IMR-90 (cell line): Measurements from ENCODE around the gene SIPA1. TPM values are rescaled to one million over a fixed set of nuclear protein-coding genes. Genes with fewer than 3 reads are reported as not detected.

Source experiments
- ATAC-seq: fragments of 200-7000 bp; cut with Tn5 transposase; 2 replicates; pipeline ENCODE4 v1.9.1; 2020; ENCODE audit warnings: low read depth, mild to moderate bottlenecking, moderate library complexity
- BruUV-seq: library from RNA; stranded (reverse); fragments of 400-500 nt; replicated peaks from 2 replicates; lab custom pipeline; 2021; lab: Mats Ljungman, UMichigan
- CTCF ChIA-PET: fragments of 300-600 bp; formaldehyde crosslinking; extraction: SDS; loops from one replicate; lab custom pipeline; 2021; ENCODE audit warnings: antibody characterized with exemption; lab: Yijun Ruan, JAX
- POLR2A ChIA-PET: fragments of 300-600 bp; sonication (Branson Sonifier 250); formaldehyde crosslinking; loops from one replicate; lab custom pipeline; 2022; ENCODE audit warnings: antibody characterized with exemption; ENCODE audit not compliant: unreplicated experiment; lab: Charles Lee
- DNase-seq: peaks from one replicate; pipeline ENCODE4 v3.0.0; 2013
- H2AFZ ChIP-seq: replicated peaks from 2 replicates; pipeline ENCODE3; 2013; ENCODE audit warnings: low read length, mild to moderate bottlenecking; ENCODE audit not compliant: poor library complexity
- H2AK5ac ChIP-seq: 2 replicates; pipeline ENCODE4 v1.6.1; 2013; ENCODE audit warnings: low read depth, low read length, inconsistent platforms
- H2AK9ac ChIP-seq: replicated peaks from 2 replicates; pipeline ENCODE3; 2013; ENCODE audit warnings: mild to moderate bottlenecking, low read depth, low read length, moderate library complexity; ENCODE audit not compliant: poor library complexity
- H2BK120ac ChIP-seq: 2 replicates; pipeline ENCODE4 v1.6.1; 2013; ENCODE audit warnings: low read depth, low read length, inconsistent platforms
- H2BK15ac ChIP-seq: 3 replicates; pipeline ENCODE4 v1.6.1; 2013; ENCODE audit warnings: low read depth, low read length, inconsistent platforms
- H2BK20ac ChIP-seq: 2 replicates; pipeline ENCODE4 v1.6.1; 2013; ENCODE audit warnings: low read depth, mild to moderate bottlenecking, inconsistent platforms, low read length, moderate library complexity
- H2BK5ac ChIP-seq: 2 replicates; pipeline ENCODE4 v1.6.1; 2013; ENCODE audit warnings: mild to moderate bottlenecking, low read depth, low read length, inconsistent platforms; ENCODE audit not compliant: poor library complexity, severe bottlenecking
- H3K14ac ChIP-seq: replicated peaks from 2 replicates; pipeline ENCODE4 v1.6.1; 2013; ENCODE audit warnings: low read depth, low read length, inconsistent platforms
- H3K18ac ChIP-seq: 2 replicates; pipeline ENCODE4 v1.6.1; 2013; ENCODE audit warnings: low read depth, low read length, control low read depth
- H3K23ac ChIP-seq: 2 replicates; pipeline ENCODE4 v1.6.1; 2013; ENCODE audit warnings: low read depth, low read length, inconsistent platforms
- H3K27ac ChIP-seq: 2 replicates; pipeline ENCODE4 v1.5.1; 2013; ENCODE audit warnings: mild to moderate bottlenecking, control low read depth, low read length; ENCODE audit not compliant: insufficient read depth
- H3K27me3 ChIP-seq: 2 replicates; pipeline ENCODE4 v1.6.1; 2013; ENCODE audit warnings: low read length; ENCODE audit not compliant: control insufficient read depth, insufficient read depth
- H3K36me3 ChIP-seq: 2 replicates; pipeline ENCODE4 v1.6.1; 2013; ENCODE audit warnings: low read length, mixed read lengths; ENCODE audit not compliant: control insufficient read depth, insufficient read depth
- H3K4ac ChIP-seq: 2 replicates; pipeline ENCODE4 v1.6.1; 2013; ENCODE audit warnings: low read depth, low read length, inconsistent platforms
- H3K4me1 ChIP-seq: 2 replicates; pipeline ENCODE4 v1.6.1; 2013; ENCODE audit warnings: low read length, mixed read lengths; ENCODE audit not compliant: control insufficient read depth, insufficient read depth
- H3K4me2 ChIP-seq: 2 replicates; pipeline ENCODE4 v1.6.1; 2013; ENCODE audit warnings: low read depth, mild to moderate bottlenecking, control low read depth, low read length, moderate library complexity
- H3K4me3 ChIP-seq: 2 replicates; pipeline ENCODE4 v1.5.1; 2013; ENCODE audit warnings: low read depth, mild to moderate bottlenecking, control low read depth, low read length, moderate library complexity; ENCODE audit not compliant: insufficient read depth
- H3K56ac ChIP-seq: 2 replicates; pipeline ENCODE4 v1.6.1; 2013; ENCODE audit warnings: low read length, inconsistent platforms; ENCODE audit not compliant: insufficient read depth; ENCODE audit errors: extremely low read depth
- H3K79me1 ChIP-seq, 2 experiments: 2 replicates each; pipeline ENCODE4 v1.6.1; 2013; ENCODE audit warnings: low read length in 2 of 2, inconsistent platforms in 1 of 2, low read depth in 1 of 2
- H3K9ac ChIP-seq: 2 replicates; pipeline ENCODE4 v1.6.1; 2013; ENCODE audit warnings: low read depth, low read length, control low read depth
- H3K9me1 ChIP-seq: 2 replicates; pipeline ENCODE4 v1.6.1; 2013; ENCODE audit warnings: low read length, inconsistent platforms; ENCODE audit not compliant: insufficient read depth
- H3K9me3 ChIP-seq: 2 replicates; pipeline ENCODE4 v1.6.1; 2013; ENCODE audit warnings: low read length; ENCODE audit not compliant: control insufficient read depth, insufficient read depth
- H4K20me1 ChIP-seq: 2 replicates; pipeline ENCODE4 v1.6.1; 2013; ENCODE audit warnings: low read length, inconsistent platforms; ENCODE audit not compliant: insufficient read depth
- H4K5ac ChIP-seq: 2 replicates; pipeline ENCODE4 v1.6.1; 2013; ENCODE audit warnings: mild to moderate bottlenecking, low read depth, low read length, control low read depth
- H4K8ac ChIP-seq, 2 experiments: 2 replicates each; pipeline ENCODE4 v1.6.1; 2013; ENCODE audit warnings: low read depth in 2 of 2, low read length in 2 of 2, control low read depth in 1 of 2, inconsistent platforms in 1 of 2
- H4K91ac ChIP-seq: 2 replicates; pipeline ENCODE4 v1.6.1; 2013; ENCODE audit warnings: low read depth, low read length, inconsistent platforms; ENCODE audit not compliant: insufficient read depth
- BHLHE40 ChIP-seq: fragments of 150-350 bp; IDR thresholded peaks from 2 replicates; pipeline ENCODE4 v1.6.1; 2016; ENCODE audit warnings: mild to moderate bottlenecking, low read depth, low read length
- CHD1 ChIP-seq: IDR thresholded peaks from 2 replicates; pipeline ENCODE4 v1.6.1; 2012; ENCODE audit warnings: low read depth, low read length, improper control_type of control experiment
- FOS ChIP-seq: fragments of 150-350 bp; IDR thresholded peaks from 2 replicates; pipeline ENCODE4 v1.6.1; 2016; ENCODE audit warnings: low read depth, low read length
- MAZ ChIP-seq: IDR thresholded peaks from 2 replicates; pipeline ENCODE4 v1.6.1; 2012; ENCODE audit warnings: low read depth, mild to moderate bottlenecking, low read length, improper control_type of control experiment, moderate library complexity, borderline replicate concordance
- MXI1 ChIP-seq: IDR thresholded peaks from 2 replicates; pipeline ENCODE4 v1.6.1; 2012; ENCODE audit warnings: low read depth, mild to moderate bottlenecking, low read length, moderate library complexity, borderline replicate concordance
- POLR2A ChIP-seq: IDR thresholded peaks from 2 replicates; pipeline ENCODE4 v1.6.1; 2012; ENCODE audit warnings: mild to moderate bottlenecking, low read depth, low read length
- RAD21 ChIP-seq: IDR thresholded peaks from 2 replicates; pipeline ENCODE4 v1.6.1; 2012; ENCODE audit warnings: low read length, improper control_type of control experiment
- RCOR1 ChIP-seq: IDR thresholded peaks from 2 replicates; pipeline ENCODE4 v1.6.1; 2012; ENCODE audit warnings: mild to moderate bottlenecking, low read length, improper control_type of control experiment; ENCODE audit not compliant: insufficient replicate concordance
- RFX5 ChIP-seq: IDR thresholded peaks from 2 replicates; pipeline ENCODE4 v1.8.0; 2012; ENCODE audit warnings: low read depth, mild to moderate bottlenecking, low read length, moderate library complexity
- SMC3 ChIP-seq: fragments of 150-350 bp; IDR thresholded peaks from 2 replicates; pipeline ENCODE4 v1.6.1; 2016; ENCODE audit warnings: low read depth, mild to moderate bottlenecking, antibody characterized with exemption, low read length, moderate library complexity
- USF2 ChIP-seq: fragments of 150-350 bp; IDR thresholded peaks from 2 replicates; pipeline ENCODE4 v1.6.1; 2017; ENCODE audit warnings: mild to moderate bottlenecking, antibody characterized with exemption, low read length, low read depth
- WGBS, 2 experiments: methylation state at CpG; one replicate each; pipeline versions ENCODE4 v1.1.5 to v1.1.7; 2013; ENCODE audit warnings: missing lambda C conversion rate in 2 of 2; ENCODE audit not compliant: insufficient read length in 1 of 2; ENCODE audit errors: extremely low coverage in 2 of 2; 5-methylcytosine and 5-hydroxymethylcytosine counted together
- dilution Hi-C: fragments of 300-500 bp; cut with HindIII; formaldehyde crosslinking; loops from one replicate; pipeline ENCODE4 v1.14.3; 2018; ENCODE audit warnings: low sequenced_read_pairs; ENCODE audit not compliant: unreplicated experiment
- in situ Hi-C: fragments of 300-500 bp; cut with MboI; formaldehyde crosslinking; loops from 3 replicates; pipeline ENCODE4 v1.14.3; 2019; ENCODE audit warnings: low sequenced_read_pairs, inconsistent platforms, mixed read lengths
- intact Hi-C: fragments of 100-400 bp; cut with micrococcal nuclease; formaldehyde crosslinking; loops from 2 replicates; pipeline ENCODE4 v1.10.0; 2022
- polyA plus RNA-seq, 3 experiments: library from polyadenylated mRNA; depleted of rRNA; stranded (reverse); fragments of >200 nt; gene quantifications; 2 replicates each; pipeline ENCODE4 v1.2.3, GENCODE V29; 2012; ENCODE audit warnings: low replicate concordance in 1 of 3
- total RNA-seq: library from RNA; depleted of rRNA; stranded (reverse); fragments of >200 nt; gene quantifications from 2 replicates; pipeline ENCODE4 v1.2.3, GENCODE V29; 2012
- TF ChIP-seq, protein P1 (sequence below): fragments of 150-350 bp; IDR thresholded peaks from 2 replicates; pipeline ENCODE4 v1.6.1; 2016; ENCODE audit warnings: low read depth, mild to moderate bottlenecking, low read length, moderate library complexity, borderline replicate concordance

Gene SIPA1
- total and polyA plus RNA-seq, 2 of the 4 experiments (the other 2 are of a cell fraction) = 10.6 to 39.7 TPM

DNA sequence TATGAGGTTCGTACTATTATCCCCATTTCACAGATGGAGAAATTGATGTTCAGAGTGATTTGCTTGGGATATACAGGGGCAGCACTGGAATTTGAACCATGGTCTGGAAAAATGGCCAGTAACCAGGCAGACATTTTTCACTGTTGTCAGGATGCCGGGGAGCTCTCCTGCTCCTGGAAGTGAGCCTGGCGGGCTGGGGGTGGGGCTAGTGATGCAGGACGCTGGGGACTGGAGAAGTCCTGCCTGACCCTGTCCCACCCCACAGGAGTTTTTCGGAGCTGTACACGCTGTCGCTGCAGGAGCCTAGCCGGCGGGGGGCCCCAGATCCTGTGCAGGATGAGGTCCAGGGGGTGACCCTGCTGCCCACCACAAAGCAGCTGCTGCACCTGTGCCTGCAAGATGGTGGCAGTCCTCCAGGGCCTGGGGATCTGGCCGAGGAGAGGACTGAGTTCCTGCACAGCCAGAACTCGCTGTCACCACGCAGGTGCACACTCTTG is 11.1 kb downstream of the SIPA1 start:
- Histone ChIP-seq H2AK5ac (no peak overlapping the region), H3K9me3 (no peaks in the 10 kb centered on the region), H3K56ac (no peak overlapping the region), H4K91ac (no peak overlapping the region), H2AFZ (no peak overlapping the region), H3K4me1 (peaks cover 21% of the 10 kb centered on the region), H2BK20ac (no peak overlapping the region), H3K79me1 (peaks cover 9 to 38% of the 10 kb centered on the region in 2 experiments; a peak in 3 of 4 replicates), H3K23ac (no peak overlapping the region), H2BK5ac (no peak overlapping the region), H3K4me2 (no peak overlapping the region), H3K9me1 (peaks cover 23% of the 10 kb centered on the region), H3K14ac (no peak overlapping the region), H2AK9ac (no peak overlapping the region), H3K4me3 (no peak overlapping the region), H3K9ac (no peak overlapping the region), H3K18ac (no peak overlapping the region), H3K4ac (no peak overlapping the region), H3K36me3 (peaks cover 19% of the 10 kb centered on the region), H4K20me1 (peaks cover 4% of the 10 kb centered on the region; the same call in 1 of the 2 replicates), H3K27ac (no peak overlapping the region), H4K5ac (no peak overlapping the region), H2BK15ac (no peak overlapping the region), H4K8ac (no peak overlapping the region), H2BK120ac (no peak overlapping the region), H3K27me3 (no peaks in the 10 kb centered on the region)
- no TSS peak for BruUV-seq
- in situ Hi-C loops = no loop called here
- no peak for DNase-seq
- no peak for ATAC-seq
- no peak for TF ChIP-seq CHD1
- TF ChIP-seq RCOR1 = no peak
- no peak for TF ChIP-seq FOS
- no peak for TF ChIP-seq RAD21
- TF ChIP-seq, protein P1, sequence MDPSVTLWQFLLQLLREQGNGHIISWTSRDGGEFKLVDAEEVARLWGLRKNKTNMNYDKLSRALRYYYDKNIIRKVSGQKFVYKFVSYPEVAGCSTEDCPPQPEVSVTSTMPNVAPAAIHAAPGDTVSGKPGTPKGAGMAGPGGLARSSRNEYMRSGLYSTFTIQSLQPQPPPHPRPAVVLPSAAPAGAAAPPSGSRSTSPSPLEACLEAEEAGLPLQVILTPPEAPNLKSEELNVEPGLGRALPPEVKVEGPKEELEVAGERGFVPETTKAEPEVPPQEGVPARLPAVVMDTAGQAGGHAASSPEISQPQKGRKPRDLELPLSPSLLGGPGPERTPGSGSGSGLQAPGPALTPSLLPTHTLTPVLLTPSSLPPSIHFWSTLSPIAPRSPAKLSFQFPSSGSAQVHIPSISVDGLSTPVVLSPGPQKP = no peak
- no peak for TF ChIP-seq BHLHE40
- TF ChIP-seq RFX5 = no peak
- no peak for TF ChIP-seq SMC3
- no peak for TF ChIP-seq MXI1
- TF ChIP-seq USF2 = no peak
- TF ChIP-seq MAZ = no peak
- no peak for TF ChIP-seq POLR2A
- dilution Hi-C loops = no loop called here
- ChIA-PET CTCF (interaction anchor here (0.6 kb wide), 1 partner anchor 34 kb away, joined by 3 read pairs; no protein-coding TSS in a partner anchor), POLR2A (no interaction called here)
- intact Hi-C loops = no loop called here
- 67% methylated on average over 2 of the region's 12 CpGs; no CpG with 5 or more reads in 1 of the 2 experiments for WGBS, 2 experiments
